Measurements from ENCODE around the gene MGAT3. TPM values are rescaled to one million over a fixed set of nuclear protein-coding genes. Genes with fewer than 3 reads are reported as not detected.

The MGAT3 gene
- total and polyA plus RNA-seq, 2 of the 8 experiments (the other 6 are each of a cell fraction or from before 2014, with no cell fraction given), result 4.3 to 9.2 TPM

DNA sequence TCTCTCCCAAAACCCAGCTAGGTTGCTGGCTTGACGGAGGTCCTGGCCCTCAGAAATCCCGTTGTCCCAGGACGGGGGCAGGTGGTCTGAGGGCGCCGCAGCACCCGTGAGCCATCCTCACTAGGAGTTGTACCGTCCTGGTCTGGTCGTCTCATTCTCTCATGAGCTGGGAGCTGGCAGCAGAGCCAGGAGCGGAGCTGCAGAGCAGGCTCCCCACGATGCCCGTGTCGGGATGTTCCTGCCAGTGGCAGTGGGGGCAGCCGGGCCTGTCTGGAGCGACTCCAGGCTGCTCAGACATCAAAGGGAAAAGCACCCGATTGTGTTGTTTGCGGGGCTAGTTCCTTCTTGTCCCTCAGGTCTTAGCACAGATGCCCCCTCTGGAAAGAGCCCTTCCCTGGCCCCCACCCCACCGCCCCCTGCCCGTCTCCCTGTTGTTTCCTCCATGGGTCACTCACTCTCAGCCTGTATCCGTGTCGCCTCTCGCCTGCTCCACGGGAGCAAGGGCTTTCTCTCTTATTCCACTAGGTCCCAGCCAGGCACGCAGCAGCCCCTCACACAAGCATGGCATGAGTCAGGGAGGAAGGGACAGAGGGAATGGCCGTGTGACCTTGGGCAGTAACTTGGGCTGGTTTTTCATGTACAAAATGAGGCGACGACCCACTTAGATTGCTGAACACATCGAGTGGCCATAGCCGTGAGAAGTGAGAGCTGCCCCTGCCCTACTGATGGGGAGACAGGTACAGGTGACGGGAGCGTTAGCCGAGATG, 23.2 kb upstream of the MGAT3 start (continued):
- TF ChIP-seq RXRA (IDR thresholded peaks at IDR 0.05; ENCODE audit: insufficient read depth, low read depth, low read length) (no peak), SIX5 (IDR thresholded peaks at IDR 0.05; ENCODE audit: low read depth, low read length) (no peak), CHD2 (IDR thresholded peaks at IDR 0.05; ENCODE audit: low read length) (no peak)

Data from H1 (cell line).